ENCODE results near the gene TECPR2. TPM values are rescaled to one million over a fixed set of nuclear protein-coding genes. Genes with fewer than 3 reads are reported as not detected.

Gene TECPR2
- total and polyA plus RNA-seq, 2 experiments from 2014 or later = 9.2 to 37.4 TPM

DNA sequence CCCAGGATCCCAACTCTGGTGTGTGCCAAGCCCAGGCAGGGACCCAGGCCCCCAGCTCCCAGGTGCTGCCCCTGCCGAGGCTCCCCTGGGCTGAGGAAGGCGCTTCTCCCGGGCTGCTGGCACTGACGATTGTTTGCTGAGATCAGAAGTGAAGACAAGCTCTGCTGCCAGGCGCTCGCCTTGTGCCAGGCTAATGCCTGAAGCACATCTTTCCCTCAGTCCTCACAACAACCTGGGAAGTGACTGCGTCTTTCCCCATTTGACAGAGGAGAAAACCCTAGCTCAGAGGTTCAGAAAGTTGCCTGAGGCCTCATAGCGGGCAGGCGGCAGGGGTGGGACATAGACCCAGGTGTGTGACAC lies 110.0 kb downstream of the TECPR2 start:
- Histone ChIP-seq H3K27me3 (no peaks in the 10 kb centered on the region), H3K4me3 (no peak overlapping the region), H3K9me3 (ENCODE audit: low read depth) (no peaks in the 10 kb centered on the region), H3K4me1 (ENCODE audit: low read depth) (no peaks in the 10 kb centered on the region), H3K36me3 (peaks cover 3% of the 10 kb centered on the region), H3K27ac (no peak overlapping the region)
- no peak for DNase-seq (ENCODE audit: low read depth in 1 of 2, low spot score in 1 of 2)
- TF ChIP-seq, protein P1, sequence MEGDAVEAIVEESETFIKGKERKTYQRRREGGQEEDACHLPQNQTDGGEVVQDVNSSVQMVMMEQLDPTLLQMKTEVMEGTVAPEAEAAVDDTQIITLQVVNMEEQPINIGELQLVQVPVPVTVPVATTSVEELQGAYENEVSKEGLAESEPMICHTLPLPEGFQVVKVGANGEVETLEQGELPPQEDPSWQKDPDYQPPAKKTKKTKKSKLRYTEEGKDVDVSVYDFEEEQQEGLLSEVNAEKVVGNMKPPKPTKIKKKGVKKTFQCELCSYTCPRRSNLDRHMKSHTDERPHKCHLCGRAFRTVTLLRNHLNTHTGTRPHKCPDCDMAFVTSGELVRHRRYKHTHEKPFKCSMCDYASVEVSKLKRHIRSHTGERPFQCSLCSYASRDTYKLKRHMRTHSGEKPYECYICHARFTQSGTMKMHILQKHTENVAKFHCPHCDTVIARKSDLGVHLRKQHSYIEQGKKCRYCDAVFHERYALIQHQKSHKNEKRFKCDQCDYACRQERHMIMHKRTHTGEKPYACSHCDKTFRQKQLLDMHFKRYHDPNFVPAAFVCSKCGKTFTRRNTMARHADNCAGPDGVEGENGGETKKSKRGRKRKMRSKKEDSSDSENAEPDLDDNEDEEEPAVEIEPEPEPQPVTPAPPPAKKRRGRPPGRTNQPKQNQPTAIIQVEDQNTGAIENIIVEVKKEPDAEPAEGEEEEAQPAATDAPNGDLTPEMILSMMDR (IDR thresholded peaks at IDR 0.05; ENCODE audit: low read depth, low read length) = no peak

DNA sequence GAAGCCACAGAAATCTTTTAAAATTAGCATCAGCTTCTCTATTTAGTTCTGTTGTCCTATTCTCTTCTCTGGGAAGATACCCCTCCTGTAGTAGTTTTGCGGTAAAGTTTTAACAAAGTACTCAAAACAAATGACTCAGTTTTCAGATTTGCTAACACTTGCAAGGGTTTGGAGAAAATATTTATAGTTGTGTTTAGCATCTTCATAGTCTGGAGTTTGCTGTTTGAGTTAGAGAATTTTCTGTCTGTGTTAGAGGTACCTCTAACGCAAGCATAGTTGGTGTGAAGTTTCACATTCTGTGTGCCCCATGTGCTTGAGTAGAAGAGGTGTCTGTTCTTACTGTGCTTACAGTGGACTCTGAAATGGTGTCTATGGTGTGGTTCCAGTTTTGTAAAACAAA lies 110.8 kb downstream of the TECPR2 start:
- H3K27ac ChIP-seq = no peak overlapping the region
- H3K4me1 ChIP-seq (ENCODE audit: low read depth) = no peaks in the 10 kb centered on the region
- H3K4me3 ChIP-seq = no peak overlapping the region
- TF ChIP-seq, protein P1 (IDR thresholded peaks at IDR 0.05; ENCODE audit: low read depth, low read length) = no peak
- no peaks in the 10 kb centered on the region for H3K9me3 ChIP-seq (ENCODE audit: low read depth)
- H3K36me3 ChIP-seq = peaks cover 3% of the 10 kb centered on the region
- H3K27me3 ChIP-seq = no peaks in the 10 kb centered on the region
- DNase-seq (ENCODE audit: low read depth in 1 of 2, low spot score in 1 of 2) = no peak

DNA sequence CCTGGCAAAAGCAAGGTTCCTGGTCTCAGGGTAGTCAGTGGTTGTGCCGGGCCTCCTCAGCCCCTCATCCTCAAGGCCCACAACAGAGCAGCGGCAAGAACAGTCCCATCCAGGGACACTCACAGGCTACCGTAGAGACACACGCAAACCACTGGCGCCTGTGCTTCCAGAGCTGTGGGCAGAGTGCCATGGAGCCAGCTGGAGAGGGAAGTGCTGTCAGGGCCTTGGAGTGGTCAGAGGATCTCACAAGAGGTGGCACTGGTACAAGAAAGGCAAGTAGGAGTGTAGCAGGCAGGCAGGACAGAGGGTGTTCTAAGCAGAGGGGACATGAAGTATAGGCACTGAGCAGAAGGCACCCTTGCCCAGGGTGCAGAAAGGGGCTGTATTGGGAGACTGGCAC lies 112.2 kb downstream of the TECPR2 start:
- no peak overlapping the region for H3K27ac ChIP-seq
- H3K36me3 ChIP-seq = no peaks in the 10 kb centered on the region
- H3K4me3 ChIP-seq = no peak overlapping the region
- DNase-seq (ENCODE audit: low read depth in 1 of 2, low spot score in 1 of 2) = peak in 1 of 2 donors; percentile 57
- no peaks in the 10 kb centered on the region for H3K9me3 ChIP-seq (ENCODE audit: low read depth)
- TF ChIP-seq, protein P1 (IDR thresholded peaks at IDR 0.05; ENCODE audit: low read depth, low read length) = no peak
- H3K27me3 ChIP-seq = no peaks in the 10 kb centered on the region
- H3K4me1 ChIP-seq (ENCODE audit: low read depth) = no peaks in the 10 kb centered on the region

DNA sequence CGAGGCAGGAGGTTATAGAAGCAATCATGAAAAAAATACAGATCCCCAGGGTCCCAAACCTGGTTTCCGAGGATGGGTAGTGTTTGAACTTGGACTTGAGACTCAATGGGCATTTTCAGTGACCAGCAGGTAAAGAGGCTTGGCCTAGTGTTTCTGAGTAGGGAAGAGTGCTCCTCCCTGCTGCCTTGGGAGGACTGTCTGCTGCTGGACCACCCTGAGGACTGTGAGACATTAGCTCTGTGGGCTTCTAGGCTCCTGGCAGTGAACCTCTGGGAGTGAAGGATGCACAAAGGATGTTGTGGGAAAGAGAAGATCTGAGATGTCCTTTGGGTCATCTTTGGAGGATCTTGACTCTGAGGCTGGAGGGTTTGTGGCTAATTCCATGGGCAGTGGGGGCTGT lies 116.4 kb downstream of the TECPR2 start:
- no peaks in the 10 kb centered on the region for H3K27me3 ChIP-seq
- TF ChIP-seq, protein P1 (IDR thresholded peaks at IDR 0.05; ENCODE audit: low read depth, low read length) = no peak
- no peaks in the 10 kb centered on the region for H3K9me3 ChIP-seq (ENCODE audit: low read depth)
- DNase-seq (ENCODE audit: low read depth in 1 of 2, low spot score in 1 of 2) = no peak
- H3K4me1 ChIP-seq (ENCODE audit: low read depth) = no peaks in the 10 kb centered on the region
- H3K36me3 ChIP-seq = no peaks in the 10 kb centered on the region
- no peak overlapping the region for H3K4me3 ChIP-seq
- H3K27ac ChIP-seq = no peak overlapping the region

DNA sequence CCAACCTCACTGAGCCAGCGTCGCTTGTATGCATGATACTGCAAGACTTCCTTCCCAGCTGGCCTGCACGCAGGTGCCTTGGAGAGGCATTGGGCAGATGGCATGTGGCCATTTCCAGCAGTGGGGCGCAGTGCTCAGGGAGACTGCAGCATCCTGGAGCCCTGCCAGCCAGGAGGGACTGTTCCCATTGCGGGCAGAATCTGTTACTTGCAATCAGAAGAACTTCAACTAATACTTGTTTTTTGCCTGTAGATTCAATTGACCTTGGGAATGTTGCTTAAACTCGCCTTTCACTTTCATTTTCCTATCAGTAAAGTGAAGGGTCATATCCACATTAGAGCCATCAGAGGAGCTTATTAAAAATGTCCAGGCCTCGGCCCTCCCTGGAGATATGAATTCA lies 117.0 kb downstream of the TECPR2 start:
- Histone ChIP-seq H3K4me3 (no peak overlapping the region), H3K27me3 (no peaks in the 10 kb centered on the region), H3K9me3 (ENCODE audit: low read depth) (no peaks in the 10 kb centered on the region), H3K4me1 (ENCODE audit: low read depth) (no peaks in the 10 kb centered on the region), H3K27ac (no peak overlapping the region), H3K36me3 (no peaks in the 10 kb centered on the region)
- DNase-seq (ENCODE audit: low read depth in 1 of 2, low spot score in 1 of 2) = no peak
- TF ChIP-seq, protein P1 (IDR thresholded peaks at IDR 0.05; ENCODE audit: low read depth, low read length) = no peak

DNA sequence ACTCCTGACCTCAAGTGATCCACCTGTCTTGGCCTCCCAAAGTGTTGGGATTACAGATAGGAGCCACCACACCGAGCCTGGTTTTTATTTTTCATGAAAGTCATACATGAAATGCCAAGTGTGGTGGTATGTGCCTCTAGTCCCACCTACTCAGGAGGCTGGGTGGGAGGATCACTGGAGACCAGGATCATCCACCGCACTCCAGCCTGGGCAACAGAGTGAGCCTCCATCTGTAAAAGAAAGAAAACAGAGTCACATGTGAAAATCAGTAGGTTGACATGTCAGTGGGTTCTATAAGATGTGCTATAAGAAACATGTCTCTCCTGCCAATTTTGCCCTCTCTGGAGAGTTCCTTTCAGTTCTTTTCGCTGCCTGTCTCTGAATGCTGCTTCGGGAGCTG lies 118.6 kb downstream of the TECPR2 start:
- Histone ChIP-seq H3K4me3 (no peak overlapping the region), H3K27ac (no peak overlapping the region), H3K27me3 (no peaks in the 10 kb centered on the region), H3K36me3 (no peaks in the 10 kb centered on the region), H3K4me1 (ENCODE audit: low read depth) (no peaks in the 10 kb centered on the region), H3K9me3 (ENCODE audit: low read depth) (no peaks in the 10 kb centered on the region)
- TF ChIP-seq, protein P1 (IDR thresholded peaks at IDR 0.05; ENCODE audit: low read depth, low read length) = no peak
- no peak for DNase-seq (ENCODE audit: low read depth in 1 of 2, low spot score in 1 of 2)

All from cardiac muscle cell (in vitro differentiated cells and primary cell).